ENCODE measurements around the gene KCNMA1.

- no peak for TF ChIP-seq POLR2AphosphoS5 (IDR thresholded peaks at IDR 0.05)
- TF ChIP-seq, protein P1, sequence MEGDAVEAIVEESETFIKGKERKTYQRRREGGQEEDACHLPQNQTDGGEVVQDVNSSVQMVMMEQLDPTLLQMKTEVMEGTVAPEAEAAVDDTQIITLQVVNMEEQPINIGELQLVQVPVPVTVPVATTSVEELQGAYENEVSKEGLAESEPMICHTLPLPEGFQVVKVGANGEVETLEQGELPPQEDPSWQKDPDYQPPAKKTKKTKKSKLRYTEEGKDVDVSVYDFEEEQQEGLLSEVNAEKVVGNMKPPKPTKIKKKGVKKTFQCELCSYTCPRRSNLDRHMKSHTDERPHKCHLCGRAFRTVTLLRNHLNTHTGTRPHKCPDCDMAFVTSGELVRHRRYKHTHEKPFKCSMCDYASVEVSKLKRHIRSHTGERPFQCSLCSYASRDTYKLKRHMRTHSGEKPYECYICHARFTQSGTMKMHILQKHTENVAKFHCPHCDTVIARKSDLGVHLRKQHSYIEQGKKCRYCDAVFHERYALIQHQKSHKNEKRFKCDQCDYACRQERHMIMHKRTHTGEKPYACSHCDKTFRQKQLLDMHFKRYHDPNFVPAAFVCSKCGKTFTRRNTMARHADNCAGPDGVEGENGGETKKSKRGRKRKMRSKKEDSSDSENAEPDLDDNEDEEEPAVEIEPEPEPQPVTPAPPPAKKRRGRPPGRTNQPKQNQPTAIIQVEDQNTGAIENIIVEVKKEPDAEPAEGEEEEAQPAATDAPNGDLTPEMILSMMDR (IDR thresholded peaks at IDR 0.05 in 8 of 11, conservative IDR thresholded peaks at IDR 0.05 in 3 of 11): no peak
- TF ChIP-seq POLR2A (IDR thresholded peaks at IDR 0.05): no peak
Measured at GRCh38 chr10:77565590-77566023, 72.0 kb downstream of the KCNMA1 start.
